Measurements from ENCODE around the gene PFDN1.
A peak's percentile ranks its signal among the peaks of the same experiment; 100 is the strongest.

The PFDN1 gene

DNA sequence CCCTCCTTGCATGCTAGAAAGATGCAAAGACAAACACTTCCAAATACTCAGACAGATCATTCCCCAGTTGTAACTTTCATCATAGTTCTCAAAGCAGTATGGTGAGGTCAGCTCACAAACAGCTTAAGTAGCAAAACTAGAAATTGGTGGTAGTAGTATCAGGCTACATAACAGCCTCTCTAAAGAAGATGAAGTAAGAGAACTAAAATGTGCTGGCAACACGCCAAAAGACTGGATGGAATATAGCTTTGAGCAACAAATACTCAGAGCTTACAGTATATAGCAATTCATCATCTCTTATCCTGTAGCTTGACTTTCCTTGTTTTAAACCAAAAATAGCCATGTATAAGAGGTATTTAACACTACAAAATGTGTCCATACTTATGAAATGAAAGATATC is 7.5 kb downstream of the PFDN1 start:
- DNase-seq = no peak

- DNase-seq = no peak
These were observed 8.1 kb downstream of the PFDN1 start for GRCh38 chr5:140294753-140295152.

GRCh38 chr5:140293849-140294100 is 9.1 kb downstream of the PFDN1 start:
- DNase-seq = no peak

GRCh38 chr5:140293091-140293848 is 9.6 kb downstream of the PFDN1 start:
- DNase-seq = no peak

DNA sequence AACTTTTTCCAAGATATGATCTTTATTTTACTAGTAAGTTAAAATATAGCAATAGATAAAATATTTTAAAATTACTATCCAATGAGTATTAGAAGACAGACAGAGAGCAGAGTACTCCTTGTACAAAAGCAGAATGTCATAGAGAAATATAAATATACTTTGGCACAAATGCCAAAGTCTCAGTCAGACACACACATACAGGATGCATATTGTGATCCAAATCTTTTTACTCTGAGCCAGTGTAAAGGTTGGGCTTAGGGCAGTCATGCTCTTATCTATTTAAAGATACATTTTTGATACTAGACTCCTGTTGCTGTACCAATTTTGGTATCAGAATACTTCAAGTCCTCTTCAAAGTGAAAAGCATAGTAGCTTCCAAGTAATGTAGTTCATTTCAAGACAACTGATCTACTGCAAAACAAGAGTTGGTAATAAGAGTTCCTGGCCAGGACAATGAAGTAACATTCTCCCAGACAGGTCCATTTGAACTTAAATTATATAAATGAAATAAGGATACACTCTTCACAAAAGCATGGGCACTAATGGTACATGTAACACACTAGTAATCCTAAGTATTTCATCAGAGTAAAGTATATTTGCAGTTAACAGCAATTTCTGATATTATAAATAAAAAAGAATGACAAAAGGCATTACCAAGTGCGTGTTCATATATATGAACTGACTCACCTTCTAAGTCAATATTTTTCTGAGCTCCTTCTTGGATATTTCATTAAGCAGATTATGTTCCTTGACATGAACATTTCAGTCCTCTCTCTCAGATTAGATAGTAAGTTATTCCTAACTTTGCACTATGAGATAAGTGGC is 10.5 kb downstream of the PFDN1 start:
- no peak for DNase-seq

- no peak for DNase-seq
These were observed 14.9 kb downstream of the PFDN1 start for GRCh38 chr5:140287801-140288521.

DNA sequence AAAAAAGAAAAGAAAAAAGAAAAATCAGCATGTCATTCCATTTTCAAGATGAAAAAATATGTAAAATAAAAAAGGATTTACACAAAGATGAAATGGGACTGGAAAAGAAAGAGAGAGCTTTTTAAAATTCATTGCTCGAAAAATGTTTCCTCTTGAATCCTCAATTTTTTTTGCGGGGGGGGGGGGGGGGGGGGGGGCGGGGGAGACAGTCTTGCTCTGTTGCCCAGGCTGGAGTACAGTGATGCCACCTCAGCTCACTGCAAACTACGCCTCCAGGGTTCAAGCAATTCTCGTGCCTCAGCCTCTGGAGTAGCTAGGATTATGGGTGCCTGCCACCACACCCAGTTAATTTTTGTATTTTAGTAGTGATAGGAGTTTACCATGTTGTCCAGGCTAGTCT is 16.5 kb downstream of the PFDN1 start:
- no peak for DNase-seq

- DNase-seq = no peak
These were observed 18.9 kb downstream of the PFDN1 start for GRCh38 chr5:140284013-140284412.

DNA sequence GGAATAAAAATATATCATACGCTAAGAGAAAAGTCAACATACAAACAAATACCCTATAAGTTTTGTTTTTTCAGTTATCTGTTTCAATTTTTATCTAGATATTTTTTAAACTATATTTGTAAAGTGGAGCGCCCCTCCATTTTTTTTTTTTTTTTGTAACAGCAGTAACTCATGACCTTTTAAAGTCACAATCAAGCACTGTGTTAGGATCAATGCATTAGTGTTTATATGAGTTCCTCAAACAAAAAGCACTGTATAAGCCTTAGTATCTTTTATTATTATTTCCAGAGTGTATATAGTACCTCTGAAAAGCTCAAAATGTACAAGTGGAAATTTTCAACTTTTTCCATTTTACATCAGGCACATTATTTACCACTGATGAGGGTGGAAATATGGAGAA is 20.6 kb downstream of the PFDN1 start:
- DNase-seq = no peak

- no peak for DNase-seq
These were observed 27.1 kb downstream of the PFDN1 start for GRCh38 chr5:140275837-140276236.

DNA sequence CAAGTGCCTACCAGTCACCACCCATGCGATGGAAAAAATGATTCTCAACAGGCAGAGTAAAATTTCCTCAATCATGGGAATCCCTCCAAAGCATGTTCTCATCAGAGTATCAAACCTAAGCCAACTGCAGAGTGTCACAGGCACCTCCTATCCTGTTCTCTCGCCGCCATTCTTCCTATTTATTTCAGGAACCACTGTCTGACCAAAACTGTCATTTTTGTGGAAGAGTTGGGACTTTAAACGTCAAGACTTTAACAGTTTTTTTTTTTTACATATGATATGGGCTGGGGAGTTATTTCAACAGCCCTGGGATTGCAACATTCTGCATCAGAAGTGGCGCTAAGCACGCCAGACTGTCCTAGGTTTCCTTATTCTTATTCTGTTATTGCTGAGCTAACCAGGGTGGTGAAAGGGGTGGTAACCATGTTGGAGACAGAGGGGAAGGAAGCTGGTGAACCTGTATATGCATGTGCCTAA is 29.5 kb downstream of the PFDN1 start:
- no peak for DNase-seq

DNA sequence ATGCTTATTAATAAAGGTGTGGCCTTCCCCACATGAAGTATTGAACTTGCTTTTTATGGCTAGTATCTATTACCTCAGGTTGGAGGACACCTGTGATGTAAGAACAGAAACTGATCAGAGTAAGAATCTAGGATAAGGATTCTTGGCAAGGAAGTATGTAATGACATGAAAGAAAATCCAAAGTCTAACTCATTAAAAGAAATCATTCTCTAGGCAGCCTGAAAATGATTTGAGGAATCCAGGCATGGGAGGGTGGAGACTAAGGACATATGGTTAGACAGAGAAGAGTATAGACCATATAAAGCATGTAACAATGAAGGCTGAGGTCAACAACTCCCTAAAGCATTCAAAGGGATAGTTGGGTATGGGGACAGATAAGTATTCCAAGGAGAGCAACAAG is 32.9 kb downstream of the PFDN1 start:
- DNase-seq = no peak

DNA sequence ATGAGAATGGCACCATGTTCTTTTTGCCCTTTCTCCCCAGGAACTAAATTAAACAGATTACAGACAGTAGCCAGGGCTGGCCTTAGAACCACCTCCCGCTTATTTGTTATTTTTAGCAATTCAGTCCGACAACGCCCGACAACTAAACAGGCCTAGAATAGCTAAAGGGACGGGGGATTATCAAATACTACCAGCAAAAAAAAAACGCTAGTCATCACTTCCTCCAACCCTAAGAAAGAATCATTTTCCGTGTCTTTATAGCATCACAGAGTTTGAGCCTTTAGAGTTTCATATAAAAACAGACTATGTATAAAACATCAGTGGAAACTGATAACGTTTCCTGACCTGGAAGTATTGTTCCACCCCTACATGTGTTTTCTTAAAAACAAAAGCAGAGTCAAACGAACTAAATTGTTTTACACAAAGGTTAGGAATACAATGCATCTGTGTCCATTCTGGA is 35.3 kb downstream of the PFDN1 start:
- no peak for DNase-seq

- no peak for DNase-seq
These were observed 35.7 kb downstream of the PFDN1 start for GRCh38 chr5:140267201-140267540.

GRCh38 chr5:140266471-140267200 is 36.3 kb downstream of the PFDN1 start:
- no peak for DNase-seq

- DNase-seq = no peak
These were observed 37.1 kb downstream of the PFDN1 start for GRCh38 chr5:140265845-140266244.

- DNase-seq = no peak
These were observed 40.1 kb downstream of the PFDN1 start for GRCh38 chr5:140262839-140263238.

- DNase-seq = no peak
These were observed 40.7 kb downstream of the PFDN1 start for GRCh38 chr5:140262221-140262620.

DNA sequence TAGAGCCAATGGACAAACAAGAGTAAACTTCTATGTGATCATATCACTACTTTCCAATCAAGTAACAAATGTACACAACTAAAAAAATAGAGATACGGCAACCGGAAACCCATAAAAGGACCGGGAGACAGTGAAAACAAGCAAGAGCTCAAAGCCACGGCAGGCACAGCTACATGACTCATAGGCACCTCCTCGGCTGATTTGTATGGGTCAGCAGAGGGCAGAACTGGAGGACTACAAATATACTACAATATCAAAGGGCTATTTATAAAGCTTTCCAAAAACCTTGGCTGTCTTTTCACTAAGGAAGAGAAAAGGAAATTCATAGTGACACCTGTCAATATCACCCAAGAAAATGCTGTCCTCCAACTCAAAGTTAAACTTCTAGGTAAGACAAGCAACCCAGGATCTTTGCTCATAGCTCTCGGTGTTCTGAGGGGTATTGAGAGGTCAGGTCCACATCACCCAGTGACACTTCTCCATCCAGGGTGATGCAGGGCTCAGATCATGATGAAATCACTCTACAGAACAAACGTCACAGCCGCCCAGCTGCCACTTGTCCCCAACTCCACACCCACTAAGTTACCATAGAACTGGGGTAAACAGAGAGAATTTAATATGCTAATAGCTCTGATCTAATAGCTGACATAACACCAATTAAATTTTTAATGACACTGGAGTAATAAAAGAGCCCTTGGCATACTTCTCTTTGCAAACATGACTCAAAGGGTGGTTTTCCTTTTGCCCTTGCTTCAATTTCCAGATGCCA is 41.3 kb downstream of the PFDN1 start:
- DNase-seq = peak; percentile 50

DNA sequence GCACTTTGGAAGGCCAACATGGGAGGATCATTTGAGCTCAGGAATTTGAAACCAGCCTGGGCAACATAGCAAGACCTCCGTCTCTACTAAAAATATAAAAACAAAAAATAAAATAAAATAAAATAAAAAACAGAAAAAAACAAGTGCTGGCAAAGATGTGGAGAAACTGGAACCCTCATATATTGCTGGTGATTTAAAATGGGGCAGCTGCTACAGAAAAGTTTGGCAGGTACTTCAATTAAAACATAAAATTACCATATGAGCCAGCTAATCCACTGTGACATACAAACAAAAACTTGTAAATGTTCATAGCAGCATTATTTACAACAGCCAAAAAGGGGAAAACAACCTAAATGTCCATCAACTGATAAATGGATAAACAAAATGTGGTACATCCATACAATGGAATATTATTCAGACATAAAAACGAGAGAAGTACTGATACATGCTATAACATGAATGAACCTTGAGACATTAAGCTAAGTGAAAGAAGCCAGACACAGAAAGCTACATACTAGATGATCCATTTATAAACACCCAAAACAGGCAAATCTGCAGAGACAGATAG is 42.7 kb downstream of the PFDN1 start:
- no peak for DNase-seq

- peak; percentile 39 for DNase-seq
These were observed 43.4 kb downstream of the PFDN1 start for GRCh38 chr5:140259500-140259899.

GRCh38 chr5:140258873-140259272 is 44.0 kb downstream of the PFDN1 start:
- no peak for DNase-seq
